ENCODE measurements around the gene CELSR2.
A peak's percentile ranks its signal among the peaks of the same experiment; 100 is the strongest.

The CELSR2 gene

GRCh38 chr1:109265741-109266330, 16.5 kb downstream of the CELSR2 start:
- no peak for DNase-seq

GRCh38 chr1:109266965-109267364, 17.6 kb downstream of the CELSR2 start:
- no peak for DNase-seq

- DNase-seq, result no peak
Observed at GRCh38 chr1:109267743-109268300, 18.5 kb downstream of the CELSR2 start.

- DNase-seq, result no peak
Observed at GRCh38 chr1:109268431-109269211, 19.3 kb downstream of the CELSR2 start.

- no peak for DNase-seq
Observed at GRCh38 chr1:109269212-109269980, 20.1 kb downstream of the CELSR2 start.

GRCh38 chr1:109269981-109270622, 20.8 kb downstream of the CELSR2 start:
- DNase-seq, result no peak

- DNase-seq, result no peak
Observed at GRCh38 chr1:109270623-109271317, 21.4 kb downstream of the CELSR2 start.

GRCh38 chr1:109271458-109271857, 22.1 kb downstream of the CELSR2 start:
- DNase-seq, result no peak

- DNase-seq, result no peak
Observed at GRCh38 chr1:109272021-109272799, 22.9 kb downstream of the CELSR2 start.

GRCh38 chr1:109272831-109273547, 23.6 kb downstream of the CELSR2 start:
- DNase-seq, result no peak

GRCh38 chr1:109273570-109274288, 24.4 kb downstream of the CELSR2 start:
- DNase-seq, result no peak

- DNase-seq, result peak in 2 of 3 experiments; percentile 55 to 75
Observed at GRCh38 chr1:109274533-109275476, 25.5 kb downstream of the CELSR2 start.

GRCh38 chr1:109275706-109276345, 26.5 kb downstream of the CELSR2 start:
- DNase-seq, result no peak

GRCh38 chr1:109277434-109278204, 28.3 kb downstream of the CELSR2 start:
- peak; percentile 67 to 81 (median 70) for DNase-seq

- DNase-seq, result no peak
Observed at GRCh38 chr1:109279615-109280278, 30.4 kb downstream of the CELSR2 start.

GRCh38 chr1:109280862-109281261, 31.5 kb downstream of the CELSR2 start:
- no peak for DNase-seq

Measured in NCI-H1417 (cell line).